ENCODE measurements around the gene PDE4B.

DNA sequence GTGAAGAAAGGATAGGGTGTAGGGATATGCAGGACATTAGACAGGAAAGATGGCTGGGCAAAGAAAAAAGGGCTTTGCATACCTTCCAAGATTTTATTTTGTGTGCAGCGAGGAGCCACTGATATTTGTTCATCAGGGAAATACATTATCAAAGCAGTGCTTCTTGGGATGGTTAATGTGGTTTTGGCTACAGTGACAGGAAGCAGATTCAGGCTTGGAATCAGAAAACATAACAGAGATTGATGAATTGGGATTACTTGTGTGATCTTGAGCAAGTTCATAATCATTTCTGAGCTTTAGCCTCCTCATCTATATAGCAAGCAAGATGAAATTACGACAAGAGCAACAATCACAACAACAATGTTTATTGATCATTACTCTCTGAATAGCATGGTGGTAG lies 492.1 kb downstream of the PDE4B start:
- TF ChIP-seq POLR2A (IDR thresholded peaks at IDR 0.05): no peak
- TF ChIP-seq, protein P1, sequence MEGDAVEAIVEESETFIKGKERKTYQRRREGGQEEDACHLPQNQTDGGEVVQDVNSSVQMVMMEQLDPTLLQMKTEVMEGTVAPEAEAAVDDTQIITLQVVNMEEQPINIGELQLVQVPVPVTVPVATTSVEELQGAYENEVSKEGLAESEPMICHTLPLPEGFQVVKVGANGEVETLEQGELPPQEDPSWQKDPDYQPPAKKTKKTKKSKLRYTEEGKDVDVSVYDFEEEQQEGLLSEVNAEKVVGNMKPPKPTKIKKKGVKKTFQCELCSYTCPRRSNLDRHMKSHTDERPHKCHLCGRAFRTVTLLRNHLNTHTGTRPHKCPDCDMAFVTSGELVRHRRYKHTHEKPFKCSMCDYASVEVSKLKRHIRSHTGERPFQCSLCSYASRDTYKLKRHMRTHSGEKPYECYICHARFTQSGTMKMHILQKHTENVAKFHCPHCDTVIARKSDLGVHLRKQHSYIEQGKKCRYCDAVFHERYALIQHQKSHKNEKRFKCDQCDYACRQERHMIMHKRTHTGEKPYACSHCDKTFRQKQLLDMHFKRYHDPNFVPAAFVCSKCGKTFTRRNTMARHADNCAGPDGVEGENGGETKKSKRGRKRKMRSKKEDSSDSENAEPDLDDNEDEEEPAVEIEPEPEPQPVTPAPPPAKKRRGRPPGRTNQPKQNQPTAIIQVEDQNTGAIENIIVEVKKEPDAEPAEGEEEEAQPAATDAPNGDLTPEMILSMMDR (IDR thresholded peaks at IDR 0.05): no peak

All from esophagus squamous epithelium (tissue), 4 donors.